Cardiac fibroblast (primary cell): ENCODE measurements around the gene ZNF512B.

ENCODE experiments used
- DNase-seq, 2 donors: peaks; one replicate each; pipeline versions ENCODE4 v3.0.0 to v3.0.0-alpha.2; 2010; ENCODE audit warnings: low read depth in 2 of 2
- H3K4me3 ChIP-seq, 2 donors: replicated peaks in 1 of 2; 1 replicate in 1 of 2; 2 replicates in 1 of 2; pipeline ENCODE4 v1.5.1; 2011; ENCODE audit warnings: low read depth in 2 of 2, low read length in 2 of 2, mild to moderate bottlenecking in 2 of 2, moderate library complexity in 1 of 2
- TF ChIP-seq, protein P1 (sequence below): IDR thresholded peaks from one replicate; pipeline ENCODE4 v1.5.1; 2011; ENCODE audit warnings: low read depth, mild to moderate bottlenecking, low read length, inconsistent platforms

Gene ZNF512B

DNA sequence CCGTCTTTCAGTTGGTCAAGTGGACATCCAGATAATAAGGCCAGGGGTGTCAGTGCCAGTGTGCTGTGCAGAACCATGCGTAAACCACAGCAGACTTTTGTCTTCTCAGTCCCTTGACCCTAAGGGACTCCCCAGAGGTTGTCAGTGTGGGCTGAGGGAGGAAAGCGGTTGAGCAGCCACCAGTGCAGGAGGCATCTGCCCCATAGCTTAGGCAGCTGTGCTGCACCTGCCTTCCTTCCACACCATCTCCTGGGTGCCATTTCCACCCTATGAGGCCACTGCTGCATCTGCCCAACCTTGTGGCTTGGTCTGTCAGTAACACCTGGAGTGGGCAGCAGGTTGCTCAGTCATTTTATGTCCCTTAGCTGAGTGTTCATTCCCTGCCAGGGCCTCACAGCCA is 37.2 kb upstream of the ZNF512B start:
- no peak overlapping the region for H3K4me3 ChIP-seq
- DNase-seq, result no peak
- TF ChIP-seq, protein P1, sequence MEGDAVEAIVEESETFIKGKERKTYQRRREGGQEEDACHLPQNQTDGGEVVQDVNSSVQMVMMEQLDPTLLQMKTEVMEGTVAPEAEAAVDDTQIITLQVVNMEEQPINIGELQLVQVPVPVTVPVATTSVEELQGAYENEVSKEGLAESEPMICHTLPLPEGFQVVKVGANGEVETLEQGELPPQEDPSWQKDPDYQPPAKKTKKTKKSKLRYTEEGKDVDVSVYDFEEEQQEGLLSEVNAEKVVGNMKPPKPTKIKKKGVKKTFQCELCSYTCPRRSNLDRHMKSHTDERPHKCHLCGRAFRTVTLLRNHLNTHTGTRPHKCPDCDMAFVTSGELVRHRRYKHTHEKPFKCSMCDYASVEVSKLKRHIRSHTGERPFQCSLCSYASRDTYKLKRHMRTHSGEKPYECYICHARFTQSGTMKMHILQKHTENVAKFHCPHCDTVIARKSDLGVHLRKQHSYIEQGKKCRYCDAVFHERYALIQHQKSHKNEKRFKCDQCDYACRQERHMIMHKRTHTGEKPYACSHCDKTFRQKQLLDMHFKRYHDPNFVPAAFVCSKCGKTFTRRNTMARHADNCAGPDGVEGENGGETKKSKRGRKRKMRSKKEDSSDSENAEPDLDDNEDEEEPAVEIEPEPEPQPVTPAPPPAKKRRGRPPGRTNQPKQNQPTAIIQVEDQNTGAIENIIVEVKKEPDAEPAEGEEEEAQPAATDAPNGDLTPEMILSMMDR, result no peak

DNA sequence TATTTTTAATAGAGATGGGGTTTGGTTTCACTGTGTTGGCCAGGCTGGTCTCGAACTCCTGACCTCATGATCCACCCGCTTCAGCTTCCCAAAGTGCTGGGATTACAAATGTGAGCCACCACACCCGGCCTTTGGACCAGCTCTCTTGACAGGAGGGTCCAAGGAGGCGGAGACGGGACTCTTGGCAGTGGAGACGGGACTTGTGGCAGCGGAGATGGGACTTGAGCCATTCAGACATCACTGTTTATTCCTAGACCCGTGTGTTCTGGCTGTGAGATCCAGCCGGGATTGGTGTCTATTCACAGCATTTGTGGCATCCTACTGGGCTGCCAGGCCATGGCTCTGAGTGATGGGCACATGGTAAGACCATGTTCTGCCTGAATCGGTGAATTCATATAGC is 36.8 kb upstream of the ZNF512B start:
- no peak for DNase-seq
- no peak overlapping the region for H3K4me3 ChIP-seq
- TF ChIP-seq, protein P1, result no peak

DNA sequence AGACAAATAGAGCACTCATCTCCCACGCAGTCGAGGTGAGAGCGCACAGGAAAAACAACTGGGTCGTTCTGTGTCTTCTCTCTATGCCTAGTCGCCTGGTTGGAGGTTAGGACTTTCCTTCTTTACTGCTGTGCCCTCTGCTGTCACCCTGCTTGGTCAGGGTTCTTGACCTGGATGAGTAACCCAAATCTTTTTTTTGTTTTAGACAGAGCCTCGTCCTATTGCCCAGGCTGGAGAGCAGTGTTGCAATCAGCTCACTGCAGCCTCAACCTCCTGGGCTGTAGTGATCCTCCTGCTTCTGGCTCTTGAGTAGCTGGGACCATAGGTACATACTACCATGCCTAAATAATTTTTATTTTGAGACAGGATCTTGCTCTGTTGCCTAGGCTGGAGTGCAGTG is 35.7 kb upstream of the ZNF512B start:
- TF ChIP-seq, protein P1, result no peak
- DNase-seq, result peak; percentile 14 to 22
- H3K4me3 ChIP-seq, result no peak overlapping the region

DNA sequence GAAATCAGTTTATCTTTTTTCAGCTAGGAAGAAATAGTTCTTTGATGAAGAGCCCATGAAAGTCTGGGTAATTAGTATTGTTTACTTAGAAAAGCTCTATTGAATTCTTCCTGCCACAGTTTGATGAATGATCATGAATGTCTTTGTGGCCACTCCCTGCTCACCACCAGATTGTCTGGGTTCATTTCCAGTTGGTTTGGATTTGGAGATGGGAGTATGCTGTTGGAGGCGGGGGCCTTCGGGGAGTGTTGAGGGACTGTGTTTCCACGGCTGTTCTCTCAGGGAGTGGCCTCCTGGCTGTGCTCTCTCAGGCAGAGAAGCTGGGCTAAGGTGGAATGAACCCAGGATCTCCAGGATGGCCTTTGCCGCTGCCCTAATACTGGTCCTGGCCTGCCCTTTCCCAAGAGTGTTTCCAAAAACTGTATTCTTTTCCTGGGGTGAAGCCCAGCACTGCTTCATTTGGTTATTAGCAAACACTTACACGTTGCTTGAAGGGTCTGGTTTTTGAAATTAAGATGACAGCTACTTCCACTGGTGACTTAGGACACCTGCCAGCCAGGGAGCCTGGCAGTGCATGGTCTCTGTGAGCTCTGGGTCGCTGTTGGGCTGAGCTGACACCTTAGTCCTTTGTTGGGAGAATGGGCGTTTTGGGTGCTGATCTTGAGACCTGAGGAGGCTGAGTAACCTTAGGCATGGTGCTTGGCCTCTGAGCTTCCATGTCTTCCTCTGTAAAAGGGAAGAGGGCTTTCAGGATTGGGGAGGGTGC is 34.4 kb upstream of the ZNF512B start:
- no peak for DNase-seq
- TF ChIP-seq, protein P1, result no peak
- H3K4me3 ChIP-seq, result no peak overlapping the region

DNA sequence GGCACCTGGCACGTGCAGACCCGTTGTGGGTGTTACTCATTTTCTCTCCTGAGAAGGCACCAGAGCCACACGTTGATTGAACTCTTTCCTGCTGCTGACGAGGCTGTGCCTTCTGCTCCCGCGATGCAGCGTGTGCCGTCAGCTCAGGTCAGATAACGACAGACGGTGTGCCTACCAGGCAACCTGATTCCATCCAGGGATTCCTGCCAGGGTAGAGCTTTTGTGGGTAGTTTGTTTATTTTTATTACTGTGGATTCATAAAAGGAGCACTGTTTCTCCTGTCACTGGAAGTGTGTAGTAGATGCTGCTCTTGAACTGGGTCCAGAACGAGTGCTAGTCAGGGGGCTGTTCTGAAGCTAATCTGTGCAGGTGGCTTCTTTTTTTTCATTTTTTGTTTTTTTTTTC is 31.9 kb upstream of the ZNF512B start:
- no peak for DNase-seq
- no peak overlapping the region for H3K4me3 ChIP-seq
- TF ChIP-seq, protein P1, result no peak

DNA sequence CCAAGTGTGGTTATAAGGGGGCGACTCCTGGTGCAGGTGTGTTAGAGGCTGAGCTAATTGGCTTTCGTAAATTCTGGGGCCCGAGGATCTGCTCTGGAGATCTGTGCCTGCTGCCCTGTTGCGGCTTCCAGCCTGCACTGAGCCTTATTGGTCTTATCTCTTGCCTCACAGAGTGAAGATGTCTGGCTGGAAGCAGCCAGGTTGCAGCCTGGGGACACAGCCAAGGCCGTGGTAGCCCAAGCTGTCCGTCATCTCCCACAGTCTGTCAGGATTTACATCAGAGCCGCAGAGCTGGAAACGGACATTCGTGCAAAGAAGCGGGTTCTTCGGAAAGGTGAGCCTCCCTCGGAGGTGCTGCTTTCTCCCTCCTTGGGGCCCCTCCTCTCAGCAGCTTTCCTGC is 31.2 kb upstream of the ZNF512B start:
- no peak for DNase-seq
- TF ChIP-seq, protein P1, result no peak
- no peak overlapping the region for H3K4me3 ChIP-seq

DNA sequence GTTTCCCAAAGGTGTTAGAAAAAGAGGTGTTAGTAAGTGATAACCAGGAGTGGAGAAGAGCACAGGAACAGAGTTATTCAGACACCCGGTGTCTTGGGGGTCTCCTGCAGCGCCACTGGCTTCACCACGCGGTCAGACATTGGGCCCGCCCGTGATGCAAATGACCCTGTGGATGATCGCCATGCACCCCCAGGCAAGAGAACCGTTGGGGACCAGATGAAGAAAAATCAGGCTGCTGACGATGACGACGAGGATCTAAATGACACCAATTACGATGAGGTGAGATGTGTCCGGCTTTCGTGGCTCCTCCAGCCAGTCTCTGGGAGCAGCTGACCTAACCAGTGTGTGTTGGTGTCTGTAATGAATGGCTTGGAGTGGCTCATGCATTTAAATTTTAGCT is 13.2 kb upstream of the ZNF512B start:
- no peak for DNase-seq
- no peak overlapping the region for H3K4me3 ChIP-seq
- TF ChIP-seq, protein P1, result no peak
